Measurements from ENCODE around the gene TCEAL3. TPM values are rescaled to one million over a fixed set of nuclear protein-coding genes. Genes with fewer than 3 reads are reported as not detected.

The TCEAL3 gene
- total RNA-seq, 1 donor from 2014 or later, result 12.3 TPM

- H3K36me3 ChIP-seq, result no peaks in the 10 kb centered on the region
- no peaks in the 10 kb centered on the region for H3K4me1 Mint-ChIP-seq
- H3K4me3 Mint-ChIP-seq, result no peak overlapping the region
- H3K4me1 ChIP-seq, result no peaks in the 10 kb centered on the region
- H3K27ac ChIP-seq, result no peak overlapping the region
- peaks cover 5% of the 10 kb centered on the region for H3K27me3 ChIP-seq
- no peaks in the 10 kb centered on the region for H3K79me2 ChIP-seq (ENCODE audit: low read depth)
- TF ChIP-seq, protein P1, sequence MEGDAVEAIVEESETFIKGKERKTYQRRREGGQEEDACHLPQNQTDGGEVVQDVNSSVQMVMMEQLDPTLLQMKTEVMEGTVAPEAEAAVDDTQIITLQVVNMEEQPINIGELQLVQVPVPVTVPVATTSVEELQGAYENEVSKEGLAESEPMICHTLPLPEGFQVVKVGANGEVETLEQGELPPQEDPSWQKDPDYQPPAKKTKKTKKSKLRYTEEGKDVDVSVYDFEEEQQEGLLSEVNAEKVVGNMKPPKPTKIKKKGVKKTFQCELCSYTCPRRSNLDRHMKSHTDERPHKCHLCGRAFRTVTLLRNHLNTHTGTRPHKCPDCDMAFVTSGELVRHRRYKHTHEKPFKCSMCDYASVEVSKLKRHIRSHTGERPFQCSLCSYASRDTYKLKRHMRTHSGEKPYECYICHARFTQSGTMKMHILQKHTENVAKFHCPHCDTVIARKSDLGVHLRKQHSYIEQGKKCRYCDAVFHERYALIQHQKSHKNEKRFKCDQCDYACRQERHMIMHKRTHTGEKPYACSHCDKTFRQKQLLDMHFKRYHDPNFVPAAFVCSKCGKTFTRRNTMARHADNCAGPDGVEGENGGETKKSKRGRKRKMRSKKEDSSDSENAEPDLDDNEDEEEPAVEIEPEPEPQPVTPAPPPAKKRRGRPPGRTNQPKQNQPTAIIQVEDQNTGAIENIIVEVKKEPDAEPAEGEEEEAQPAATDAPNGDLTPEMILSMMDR (IDR thresholded peaks at IDR 0.05), result no peak
- TF ChIP-seq EZH2 (IDR thresholded peaks at IDR 0.05), result no peak
- no peak for TF ChIP-seq EZH2phosphoT487 (IDR thresholded peaks at IDR 0.05)
- no peak overlapping the region for H3K4me3 ChIP-seq
- no peaks in the 10 kb centered on the region for H3F3A ChIP-seq (ENCODE audit: low read depth)
- H4K20me1 ChIP-seq (ENCODE audit: low read depth), result no peaks in the 10 kb centered on the region
- no peak overlapping the region for H2AFZ ChIP-seq (replicated peaks)
- H3K27ac Mint-ChIP-seq, result no peak overlapping the region
- H3K9me3 Mint-ChIP-seq, result no peaks in the 10 kb centered on the region
- H3K9me3 ChIP-seq (ENCODE audit: low read depth), result no peaks in the 10 kb centered on the region
- H3K27me3 Mint-ChIP-seq (ENCODE audit: insufficient read depth, low read depth), result peaks cover 2% of the 10 kb centered on the region
- H3K4me2 ChIP-seq, result no peak overlapping the region
- no peaks in the 10 kb centered on the region for H3K36me3 Mint-ChIP-seq
- no peak for DNase-seq (ENCODE audit: low spot score)
- H3K9ac ChIP-seq, result no peak overlapping the region
Measured at GRCh38 chrX:103571726-103572125, 36.0 kb upstream of the TCEAL3 start.

GRCh38 chrX:103573202-103573601 is 34.6 kb upstream of the TCEAL3 start:
- peak overlapping the region; percentile 37 for H2AFZ ChIP-seq (replicated peaks)
- H3K4me3 Mint-ChIP-seq, result no peak overlapping the region
- H3K27ac ChIP-seq, result no peak overlapping the region
- H3K27ac Mint-ChIP-seq, result no peak overlapping the region
- H3F3A ChIP-seq (ENCODE audit: low read depth), result no peaks in the 10 kb centered on the region
- no peaks in the 10 kb centered on the region for H3K79me2 ChIP-seq (ENCODE audit: low read depth)
- no peak overlapping the region for H3K4me3 ChIP-seq
- DNase-seq (ENCODE audit: low spot score), result no peak
- H3K27me3 Mint-ChIP-seq (ENCODE audit: insufficient read depth, low read depth), result peaks cover 2% of the 10 kb centered on the region
- H3K27me3 ChIP-seq, result peaks cover 8% of the 10 kb centered on the region
- no peaks in the 10 kb centered on the region for H3K9me3 ChIP-seq (ENCODE audit: low read depth)
- no peak overlapping the region for H3K9ac ChIP-seq
- H3K9me3 Mint-ChIP-seq, result no peaks in the 10 kb centered on the region
- no peak overlapping the region for H3K4me2 ChIP-seq
- H3K4me1 ChIP-seq, result no peaks in the 10 kb centered on the region
- H3K36me3 ChIP-seq, result no peaks in the 10 kb centered on the region
- no peaks in the 10 kb centered on the region for H3K4me1 Mint-ChIP-seq
- no peaks in the 10 kb centered on the region for H3K36me3 Mint-ChIP-seq
- TF ChIP-seq, protein P1 (IDR thresholded peaks at IDR 0.05), result no peak
- TF ChIP-seq EZH2 (IDR thresholded peaks at IDR 0.05) (no peak), EZH2phosphoT487 (IDR thresholded peaks at IDR 0.05) (no peak)
- H4K20me1 ChIP-seq (ENCODE audit: low read depth), result no peaks in the 10 kb centered on the region

- H3K27me3 ChIP-seq, result peaks cover 20% of the 10 kb centered on the region
- TF ChIP-seq, protein P1 (IDR thresholded peaks at IDR 0.05), result no peak
- no peak for TF ChIP-seq EZH2phosphoT487 (IDR thresholded peaks at IDR 0.05)
- TF ChIP-seq EZH2 (IDR thresholded peaks at IDR 0.05), result no peak
- H3K27ac Mint-ChIP-seq, result no peak overlapping the region
- H3K4me1 Mint-ChIP-seq, result peaks cover 2% of the 10 kb centered on the region
- H3K36me3 ChIP-seq, result no peaks in the 10 kb centered on the region
- H3F3A ChIP-seq (ENCODE audit: low read depth), result peaks cover 7% of the 10 kb centered on the region
- peak overlapping the region; percentile 8 for H2AFZ ChIP-seq (replicated peaks)
- no peaks in the 10 kb centered on the region for H3K79me2 ChIP-seq (ENCODE audit: low read depth)
- H3K4me3 Mint-ChIP-seq, result peak overlapping the region; percentile 93
- peaks cover 7% of the 10 kb centered on the region for H3K9me3 Mint-ChIP-seq
- H4K20me1 ChIP-seq (ENCODE audit: low read depth), result no peaks in the 10 kb centered on the region
- H3K9ac ChIP-seq, result no peak overlapping the region
- H3K4me1 ChIP-seq, result no peaks in the 10 kb centered on the region
- H3K4me2 ChIP-seq, result peak overlapping the region; percentile 77
- H3K36me3 Mint-ChIP-seq, result no peaks in the 10 kb centered on the region
- peak; percentile 12 for DNase-seq (ENCODE audit: low spot score)
- H3K9me3 ChIP-seq (ENCODE audit: low read depth), result no peaks in the 10 kb centered on the region
- no peaks in the 10 kb centered on the region for H3K27me3 Mint-ChIP-seq (ENCODE audit: insufficient read depth, low read depth)
- H3K27ac ChIP-seq, result no peak overlapping the region
- H3K4me3 ChIP-seq, result peak overlapping the region; percentile 76
Measured at GRCh38 chrX:103584596-103584995, 23.2 kb upstream of the TCEAL3 start.

Data from neural progenitor cell (in vitro differentiated cells).